ENCODE data around the gene FAM131A.

The FAM131A gene

GRCh38 chr3:184381261-184382224 lies 44.1 kb downstream of the FAM131A start:
- peaks cover 0 to 28% (median 7%) of the 10 kb centered on the region in 5 donors for H3K36me3 ChIP-seq (ENCODE audit: control insufficient read depth in 5 of 5, insufficient read depth in 5 of 5, low read length in 5 of 5)
- H3K4me1 ChIP-seq (ENCODE audit: control insufficient read depth in 5 of 5, insufficient read depth in 5 of 5, low read length in 5 of 5), result peaks cover 0 to 41% (median 38%) of the 10 kb centered on the region in 5 donors
- peak overlapping the region in 2 of 5 donors; percentile 5 to 32 for H3K9ac ChIP-seq (ENCODE audit: low read length in 5 of 5)
- H3K27ac ChIP-seq (ENCODE audit: low read depth, low read length), result no peak overlapping the region
- no peaks in the 10 kb centered on the region for H3K9me3 ChIP-seq (ENCODE audit: control insufficient read depth in 5 of 5, low read length in 5 of 5)
- H3K4me3 ChIP-seq (ENCODE audit: low read depth in 1 of 5, low read length in 5 of 5), result peak overlapping the region in 4 of 5 donors; percentile 55 to 66 (median 62)
- peaks cover 0 to 21% (median 5%) of the 10 kb centered on the region in 5 donors for H3K27me3 ChIP-seq (ENCODE audit: control insufficient read depth in 5 of 5, insufficient read depth in 4 of 5, low read length in 5 of 5)

DNA sequence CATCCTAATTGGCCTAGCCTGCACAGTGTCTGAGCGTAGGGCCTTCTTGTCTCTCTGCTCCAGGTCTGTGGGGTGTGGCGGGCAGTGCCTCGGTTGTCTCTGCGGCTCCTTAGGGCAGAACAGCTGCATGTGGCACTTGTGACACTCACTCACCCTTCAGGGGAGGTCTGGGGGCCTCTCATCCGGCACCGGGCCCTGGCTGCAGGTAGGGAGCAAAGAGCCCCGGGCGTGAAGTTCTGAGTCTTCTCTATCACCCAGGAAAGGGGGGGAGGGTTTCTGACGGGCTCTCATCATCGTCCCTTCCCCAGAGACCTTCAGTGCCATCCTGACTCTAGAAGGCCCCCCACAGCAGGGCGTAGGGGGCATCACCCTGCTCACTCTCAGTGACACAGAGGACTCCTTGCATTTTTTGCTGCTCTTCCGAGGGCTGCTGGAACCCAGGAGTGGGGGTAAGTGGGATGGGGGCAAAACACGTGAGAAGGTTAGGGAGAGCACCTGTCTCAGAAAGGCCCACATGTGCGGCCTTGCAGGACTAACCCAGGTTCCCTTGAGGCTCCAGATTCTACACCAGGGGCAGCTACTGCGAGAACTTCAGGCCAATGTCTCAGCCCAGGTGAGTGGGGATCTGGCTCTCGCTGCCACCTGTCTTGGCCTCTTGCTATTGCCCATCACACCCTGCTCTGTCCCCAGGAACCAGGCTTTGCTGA lies 45.1 kb downstream of the FAM131A start:
- Histone ChIP-seq H3K9me3 (ENCODE audit: control insufficient read depth in 5 of 5, low read length in 5 of 5) (no peaks in the 10 kb centered on the region), H3K4me3 (ENCODE audit: low read depth in 1 of 5, low read length in 5 of 5) (no peak overlapping the region), H3K36me3 (ENCODE audit: control insufficient read depth in 5 of 5, insufficient read depth in 5 of 5, low read length in 5 of 5) (peaks cover 0 to 37% (median 7%) of the 10 kb centered on the region in 5 donors), H3K9ac (ENCODE audit: low read length in 5 of 5) (no peak overlapping the region), H3K4me1 (ENCODE audit: control insufficient read depth in 5 of 5, insufficient read depth in 5 of 5, low read length in 5 of 5) (peaks cover 0 to 38% (median 35%) of the 10 kb centered on the region in 5 donors), H3K27me3 (ENCODE audit: control insufficient read depth in 5 of 5, insufficient read depth in 4 of 5, low read length in 5 of 5) (peaks cover 0 to 21% (median 3%) of the 10 kb centered on the region in 5 donors), H3K27ac (ENCODE audit: low read depth, low read length) (no peak overlapping the region)

DNA sequence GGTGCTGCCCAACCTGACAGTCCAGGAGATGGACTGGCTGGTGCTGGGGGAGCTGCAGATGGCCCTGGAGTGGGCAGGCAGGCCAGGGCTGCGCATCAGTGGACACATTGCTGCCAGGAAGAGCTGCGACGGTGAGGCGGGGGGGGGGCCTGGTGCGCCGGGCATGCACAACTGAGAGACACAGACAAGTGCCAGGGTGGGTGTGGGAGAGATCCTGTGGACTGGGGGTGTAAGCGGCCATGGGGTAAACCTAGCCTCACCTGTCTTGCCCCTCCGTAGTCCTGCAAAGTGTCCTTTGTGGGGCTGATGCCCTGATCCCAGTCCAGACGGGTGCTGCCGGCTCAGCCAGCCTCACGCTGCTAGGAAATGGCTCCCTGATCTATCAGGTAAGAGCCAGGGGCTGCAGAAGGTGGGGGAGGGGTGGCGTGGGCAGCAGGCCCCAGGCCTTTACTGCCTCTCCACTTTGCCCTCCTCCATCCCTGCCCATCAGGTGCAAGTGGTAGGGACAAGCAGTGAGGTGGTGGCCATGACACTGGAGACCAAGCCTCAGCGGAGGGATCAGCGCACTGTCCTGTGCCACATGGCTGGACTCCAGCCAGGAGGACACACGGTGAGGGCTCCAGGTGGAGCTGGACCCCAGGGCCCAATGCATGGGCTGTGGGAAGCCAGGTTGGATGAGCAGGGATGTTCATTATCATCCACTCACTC lies 45.8 kb downstream of the FAM131A start:
- Histone ChIP-seq H3K27me3 (ENCODE audit: control insufficient read depth in 5 of 5, insufficient read depth in 4 of 5, low read length in 5 of 5) (peaks cover 0 to 21% (median 2%) of the 10 kb centered on the region in 5 donors), H3K36me3 (ENCODE audit: control insufficient read depth in 5 of 5, insufficient read depth in 5 of 5, low read length in 5 of 5) (peaks cover 0 to 41% (median 7%) of the 10 kb centered on the region in 5 donors), H3K4me1 (ENCODE audit: control insufficient read depth in 5 of 5, insufficient read depth in 5 of 5, low read length in 5 of 5) (peaks cover 0 to 31% (median 28%) of the 10 kb centered on the region in 5 donors), H3K4me3 (ENCODE audit: low read depth in 1 of 5, low read length in 5 of 5) (no peak overlapping the region), H3K9me3 (ENCODE audit: control insufficient read depth in 5 of 5, low read length in 5 of 5) (no peaks in the 10 kb centered on the region), H3K27ac (ENCODE audit: low read depth, low read length) (no peak overlapping the region), H3K9ac (ENCODE audit: low read length in 5 of 5) (no peak overlapping the region)

DNA sequence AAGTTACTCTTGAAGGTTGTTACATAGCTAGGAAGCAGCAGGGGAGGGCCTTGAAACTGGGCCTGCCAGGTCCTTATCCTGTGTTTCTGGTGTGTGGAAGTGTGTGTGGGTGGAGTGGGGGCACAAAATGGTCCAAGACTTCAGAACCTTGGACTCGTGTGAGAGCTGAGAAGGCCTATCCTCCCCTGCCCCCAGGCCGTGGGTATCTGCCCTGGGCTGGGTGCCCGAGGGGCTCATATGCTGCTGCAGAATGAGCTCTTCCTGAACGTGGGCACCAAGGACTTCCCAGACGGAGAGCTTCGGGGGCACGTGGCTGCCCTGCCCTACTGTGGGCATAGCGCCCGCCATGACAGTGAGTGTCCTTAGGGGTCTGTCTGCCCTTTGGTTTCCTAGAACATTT lies 46.9 kb downstream of the FAM131A start:
- Histone ChIP-seq H3K4me3 (ENCODE audit: low read depth in 1 of 5, low read length in 5 of 5) (no peak overlapping the region), H3K9me3 (ENCODE audit: control insufficient read depth in 5 of 5, low read length in 5 of 5) (no peaks in the 10 kb centered on the region), H3K27ac (ENCODE audit: low read depth, low read length) (no peak overlapping the region), H3K9ac (ENCODE audit: low read length in 5 of 5) (no peak overlapping the region), H3K27me3 (ENCODE audit: control insufficient read depth in 5 of 5, insufficient read depth in 4 of 5, low read length in 5 of 5) (peaks cover 0 to 10% (median 2%) of the 10 kb centered on the region in 5 donors), H3K4me1 (ENCODE audit: control insufficient read depth in 5 of 5, insufficient read depth in 5 of 5, low read length in 5 of 5) (peaks cover 0 to 20% (median 16%) of the 10 kb centered on the region in 5 donors), H3K36me3 (ENCODE audit: control insufficient read depth in 5 of 5, insufficient read depth in 5 of 5, low read length in 5 of 5) (peaks cover 0 to 49% (median 9%) of the 10 kb centered on the region in 5 donors)

DNA sequence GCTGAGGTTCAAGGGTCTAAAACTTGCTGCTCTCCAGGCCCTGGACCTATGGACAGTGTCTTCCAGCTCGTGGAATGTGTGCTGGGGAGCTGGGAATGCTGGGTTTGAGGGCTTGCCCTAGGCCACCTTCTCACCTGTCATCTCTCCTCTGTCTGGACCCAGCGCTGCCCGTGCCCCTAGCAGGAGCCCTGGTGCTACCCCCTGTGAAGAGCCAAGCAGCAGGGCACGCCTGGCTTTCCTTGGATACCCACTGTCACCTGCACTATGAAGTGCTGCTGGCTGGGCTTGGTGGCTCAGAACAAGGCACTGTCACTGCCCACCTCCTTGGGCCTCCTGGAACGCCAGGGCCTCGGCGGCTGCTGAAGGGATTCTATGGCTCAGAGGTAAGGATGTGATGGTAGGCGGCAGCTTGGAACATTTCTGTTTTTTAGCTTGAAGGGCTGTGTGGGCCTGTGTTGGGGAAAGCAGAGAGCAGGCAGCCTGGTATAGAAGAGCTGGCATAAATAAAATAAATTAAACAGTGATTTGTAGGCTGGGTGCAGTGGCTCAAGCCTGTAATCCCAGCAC lies 47.5 kb downstream of the FAM131A start:
- no peak overlapping the region for H3K27ac ChIP-seq (ENCODE audit: low read depth, low read length)
- H3K9me3 ChIP-seq (ENCODE audit: control insufficient read depth in 5 of 5, low read length in 5 of 5), result no peaks in the 10 kb centered on the region

DNA sequence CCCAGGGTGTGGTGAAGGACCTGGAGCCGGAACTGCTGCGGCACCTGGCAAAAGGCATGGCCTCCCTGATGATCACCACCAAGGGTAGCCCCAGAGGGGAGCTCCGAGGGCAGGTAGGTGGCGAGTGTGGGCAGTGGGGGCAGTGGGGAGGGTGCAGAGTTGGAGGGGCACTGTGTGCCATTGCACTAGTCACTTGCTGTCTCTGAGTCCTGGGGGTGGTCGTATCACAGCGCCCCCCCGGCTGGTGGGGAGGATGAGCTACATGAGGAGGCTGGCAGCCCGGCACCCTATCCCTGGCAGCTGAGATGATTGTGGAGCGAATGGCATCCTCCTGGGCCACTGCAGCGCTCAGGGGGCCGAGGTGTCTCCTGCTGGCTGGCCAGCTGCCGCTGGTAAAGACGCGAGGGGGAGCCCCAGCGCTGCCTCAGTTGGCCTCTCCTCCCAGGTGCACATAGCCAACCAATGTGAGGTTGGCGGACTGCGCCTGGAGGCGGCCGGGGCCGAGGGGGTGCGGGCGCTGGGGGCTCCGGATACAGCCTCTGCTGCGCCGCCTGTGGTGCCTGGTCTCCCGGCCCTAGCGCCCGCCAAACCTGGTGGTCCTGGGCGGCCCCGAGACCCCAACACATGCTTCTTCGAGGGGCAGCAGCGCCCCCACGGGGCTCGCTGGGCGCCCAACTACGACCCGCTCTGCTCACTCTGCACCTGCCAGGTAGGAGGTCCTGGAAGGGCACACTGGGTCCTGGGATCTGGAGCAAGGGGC lies 48.8 kb downstream of the FAM131A start:
- Histone ChIP-seq H3K27ac (ENCODE audit: low read depth, low read length) (no peak overlapping the region), H3K27me3 (ENCODE audit: control insufficient read depth in 5 of 5, insufficient read depth in 4 of 5, low read length in 5 of 5) (peaks cover 0 to 3% (median 0%) of the 10 kb centered on the region in 5 donors), H3K36me3 (ENCODE audit: control insufficient read depth in 5 of 5, insufficient read depth in 5 of 5, low read length in 5 of 5) (peaks cover 0 to 49% (median 9%) of the 10 kb centered on the region in 5 donors), H3K9ac (ENCODE audit: low read length in 5 of 5) (no peak overlapping the region), H3K4me3 (ENCODE audit: low read depth in 1 of 5, low read length in 5 of 5) (no peak overlapping the region), H3K9me3 (ENCODE audit: control insufficient read depth in 5 of 5, low read length in 5 of 5) (no peaks in the 10 kb centered on the region), H3K4me1 (ENCODE audit: control insufficient read depth in 5 of 5, insufficient read depth in 5 of 5, low read length in 5 of 5) (peaks cover 0 to 10% (median 7%) of the 10 kb centered on the region in 5 donors)

More for the DNA sequence above, 47.5 kb downstream of the FAM131A start:
- no peak overlapping the region for H3K4me3 ChIP-seq (ENCODE audit: low read depth in 1 of 5, low read length in 5 of 5)
- no peak overlapping the region for H3K9ac ChIP-seq (ENCODE audit: low read length in 5 of 5)
- H3K4me1 ChIP-seq (ENCODE audit: control insufficient read depth in 5 of 5, insufficient read depth in 5 of 5, low read length in 5 of 5), result peaks cover 0 to 18% (median 15%) of the 10 kb centered on the region in 5 donors
- H3K36me3 ChIP-seq (ENCODE audit: control insufficient read depth in 5 of 5, insufficient read depth in 5 of 5, low read length in 5 of 5), result peaks cover 0 to 49% (median 9%) of the 10 kb centered on the region in 5 donors
- peaks cover 0 to 8% (median 2%) of the 10 kb centered on the region in 5 donors for H3K27me3 ChIP-seq (ENCODE audit: control insufficient read depth in 5 of 5, insufficient read depth in 4 of 5, low read length in 5 of 5)

GRCh38 chr3:184387174-184387714 lies 49.8 kb downstream of the FAM131A start:
- H3K4me1 ChIP-seq (ENCODE audit: control insufficient read depth in 5 of 5, insufficient read depth in 5 of 5, low read length in 5 of 5), result no peaks in the 10 kb centered on the region
- peaks cover 0 to 46% (median 9%) of the 10 kb centered on the region in 5 donors for H3K36me3 ChIP-seq (ENCODE audit: control insufficient read depth in 5 of 5, insufficient read depth in 5 of 5, low read length in 5 of 5)

GRCh38 chr3:184388164-184388935 lies 51.0 kb downstream of the FAM131A start:
- Histone ChIP-seq H3K9me3 (ENCODE audit: control insufficient read depth in 5 of 5, low read length in 5 of 5) (no peaks in the 10 kb centered on the region), H3K9ac (ENCODE audit: low read length in 5 of 5) (no peak overlapping the region), H3K27ac (ENCODE audit: low read depth, low read length) (no peak overlapping the region), H3K27me3 (ENCODE audit: control insufficient read depth in 5 of 5, insufficient read depth in 4 of 5, low read length in 5 of 5) (peaks cover 0 to 2% (median 0%) of the 10 kb centered on the region in 5 donors), H3K36me3 (ENCODE audit: control insufficient read depth in 5 of 5, insufficient read depth in 5 of 5, low read length in 5 of 5) (peaks cover 0 to 35% (median 3%) of the 10 kb centered on the region in 5 donors), H3K4me1 (ENCODE audit: control insufficient read depth in 5 of 5, insufficient read depth in 5 of 5, low read length in 5 of 5) (no peaks in the 10 kb centered on the region), H3K4me3 (ENCODE audit: low read depth in 1 of 5, low read length in 5 of 5) (no peak overlapping the region)

More at GRCh38 chr3:184387174-184387714, 49.8 kb downstream of the FAM131A start:
- H3K9me3 ChIP-seq (ENCODE audit: control insufficient read depth in 5 of 5, low read length in 5 of 5), result no peaks in the 10 kb centered on the region
- no peak overlapping the region for H3K4me3 ChIP-seq (ENCODE audit: low read depth in 1 of 5, low read length in 5 of 5)
- H3K9ac ChIP-seq (ENCODE audit: low read length in 5 of 5), result no peak overlapping the region
- H3K27ac ChIP-seq (ENCODE audit: low read depth, low read length), result no peak overlapping the region
- peaks cover 0 to 2% (median 0%) of the 10 kb centered on the region in 5 donors for H3K27me3 ChIP-seq (ENCODE audit: control insufficient read depth in 5 of 5, insufficient read depth in 4 of 5, low read length in 5 of 5)
